Hematopoietic multipotent progenitor cell treated with erythropoietin and hydrocortisone succinate and interleukin-3 and kit ligand, for 6 days (in vitro differentiated cells): ENCODE results near the gene FAIM2.

Experiments used
- DNase-seq: peaks from one replicate; pipeline ENCODE4 v3.0.0-alpha.2; 2015

FAIM2 gene

DNA sequence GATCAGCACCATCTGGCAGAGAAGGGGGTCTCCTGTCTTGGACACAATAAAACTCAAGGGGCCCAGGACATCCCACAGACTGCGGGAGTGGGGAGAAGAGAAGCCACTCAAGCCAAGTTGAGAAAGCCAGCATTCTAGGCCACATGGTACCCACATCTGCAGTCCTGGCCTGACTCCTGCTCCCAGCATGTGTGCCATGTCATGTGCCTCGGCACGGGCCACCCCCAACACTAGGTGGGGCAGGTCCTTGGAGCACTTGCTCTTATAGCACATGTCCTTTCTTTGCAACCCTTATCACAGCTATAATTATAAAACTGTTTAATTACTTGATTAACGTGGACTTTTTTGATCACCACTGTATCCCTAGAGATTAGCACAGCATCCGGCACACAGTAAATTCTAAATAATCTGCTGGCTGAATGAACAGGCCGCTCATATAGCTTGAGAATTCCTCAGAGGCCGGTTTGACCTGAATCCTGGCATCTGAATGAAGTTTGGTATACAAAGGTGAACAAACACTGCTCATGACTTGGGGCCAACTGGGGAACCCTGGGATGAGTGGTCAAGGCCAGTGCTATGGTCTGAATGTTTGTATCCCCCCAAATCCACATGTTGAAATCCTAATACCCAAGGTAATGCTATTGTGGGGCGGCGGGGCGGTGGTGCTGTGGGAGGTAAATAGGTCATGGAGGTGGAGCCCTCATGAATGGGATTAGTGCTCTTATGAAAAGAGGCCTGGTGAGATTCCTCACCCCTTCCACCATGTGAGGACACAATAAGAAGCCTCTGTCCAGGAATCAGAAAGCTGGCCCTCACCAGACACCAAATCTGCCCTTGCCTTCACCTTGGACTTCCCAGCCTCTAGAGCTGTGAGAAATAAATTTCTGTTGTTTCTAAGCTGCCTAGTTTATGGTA is 82.1 kb downstream of the FAIM2 start:
- DNase-seq = no peak

GRCh38 chr12:49819786-49820185 is 83.9 kb downstream of the FAIM2 start:
- no peak for DNase-seq

- DNase-seq = no peak
Measured at GRCh38 chr12:49818241-49818895, 85.3 kb downstream of the FAIM2 start.
